ENCODE results near the gene HS3ST2. TPM values are rescaled to one million over a fixed set of nuclear protein-coding genes. Genes with fewer than 3 reads are reported as not detected.

HS3ST2 gene
- total RNA-seq, 1 experiment from 2014 or later, result 0.14 TPM

DNA sequence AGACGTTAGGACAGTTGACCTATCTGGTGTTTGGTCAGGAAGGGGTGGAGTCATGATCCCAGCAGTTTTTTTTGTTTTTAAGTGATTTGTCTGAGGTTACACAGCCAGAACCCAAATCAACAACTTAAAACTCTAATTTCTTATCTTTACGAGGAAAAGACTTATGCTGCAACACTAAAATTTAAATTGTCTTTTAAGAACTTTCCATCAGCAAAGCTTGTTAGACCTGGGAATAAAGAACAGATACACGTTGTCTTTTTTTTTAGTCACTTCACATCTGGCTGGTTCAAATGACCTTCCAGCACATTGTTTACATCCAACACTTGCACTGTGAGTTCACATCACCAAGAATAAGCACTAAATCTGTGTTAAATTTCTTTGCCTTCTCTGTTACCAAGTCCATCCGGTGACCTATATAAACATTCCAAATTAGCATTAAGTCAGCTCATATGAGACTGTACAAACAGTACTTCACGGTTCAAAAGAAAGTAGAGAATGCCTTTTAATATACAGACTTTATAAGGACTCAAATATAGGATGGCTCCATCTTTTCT, 115.0 kb downstream of the HS3ST2 start:
- no TSS peak for BruUV-seq (replicated peaks)
- ChIA-PET CTCF (no interaction called here), POLR2A (no interaction called here)
- Mint-ChIP-seq H3K9me3 (ENCODE audit: unreplicated experiment) (no peaks in the 10 kb centered on the region), H3K4me1 (ENCODE audit: insufficient read depth, unreplicated experiment) (no peaks in the 10 kb centered on the region), H3K36me3 (ENCODE audit: insufficient read depth, unreplicated experiment) (no peaks in the 10 kb centered on the region), H3K4me3 (ENCODE audit: unreplicated experiment) (no peak overlapping the region), H3K27me3 (ENCODE audit: insufficient read depth, unreplicated experiment) (peaks cover 89% of the 10 kb centered on the region), H3K27ac (ENCODE audit: low read depth, unreplicated experiment) (no peak overlapping the region)
- DNase-seq (ENCODE audit: unreplicated experiment), result no peak
- TF ChIP-seq CTCF (IDR thresholded peaks at IDR 0.05; ENCODE audit: unreplicated experiment), result no peak
- intact Hi-C loops (cut with micrococcal nuclease), result no loop called here

- intact Hi-C loops (cut with micrococcal nuclease), result no loop called here
- BruUV-seq (replicated peaks), result no TSS peak
- POLR2A ChIA-PET, result no interaction called here
- TF ChIP-seq CTCF (IDR thresholded peaks at IDR 0.05; ENCODE audit: unreplicated experiment), result no peak
- CTCF ChIA-PET, result no interaction called here
- Mint-ChIP-seq H3K4me1 (ENCODE audit: insufficient read depth, unreplicated experiment) (no peaks in the 10 kb centered on the region), H3K27ac (ENCODE audit: low read depth, unreplicated experiment) (no peak overlapping the region), H3K36me3 (ENCODE audit: insufficient read depth, unreplicated experiment) (no peaks in the 10 kb centered on the region), H3K27me3 (ENCODE audit: insufficient read depth, unreplicated experiment) (peaks cover 87% of the 10 kb centered on the region), H3K4me3 (ENCODE audit: unreplicated experiment) (no peak overlapping the region), H3K9me3 (ENCODE audit: unreplicated experiment) (no peaks in the 10 kb centered on the region)
- DNase-seq (ENCODE audit: unreplicated experiment), result no peak
Observed at GRCh38 chr16:22929461-22929860, 115.5 kb downstream of the HS3ST2 start.

GRCh38 chr16:22932032-22932771, 118.2 kb downstream of the HS3ST2 start:
- no TSS peak for BruUV-seq (replicated peaks)
- ChIA-PET POLR2A (no interaction called here), CTCF (interaction anchor here (0.6 kb wide), 2 partner anchors 32 to 927 kb away, joined by 3 read pairs; no protein-coding TSS in a partner anchor)
- no peak overlapping the region for H3K4me3 Mint-ChIP-seq (ENCODE audit: unreplicated experiment)
- peaks cover 71% of the 10 kb centered on the region for H3K27me3 Mint-ChIP-seq (ENCODE audit: insufficient read depth, unreplicated experiment)
- H3K9me3 Mint-ChIP-seq (ENCODE audit: unreplicated experiment), result no peaks in the 10 kb centered on the region
- TF ChIP-seq CTCF (IDR thresholded peaks at IDR 0.05; ENCODE audit: unreplicated experiment), result no peak
- H3K27ac Mint-ChIP-seq (ENCODE audit: low read depth, unreplicated experiment), result no peak overlapping the region
- H3K36me3 Mint-ChIP-seq (ENCODE audit: insufficient read depth, unreplicated experiment), result no peaks in the 10 kb centered on the region
- H3K4me1 Mint-ChIP-seq (ENCODE audit: insufficient read depth, unreplicated experiment), result no peaks in the 10 kb centered on the region
- DNase-seq (ENCODE audit: unreplicated experiment), result no peak
- intact Hi-C loops (cut with micrococcal nuclease), result no loop called here

DNA sequence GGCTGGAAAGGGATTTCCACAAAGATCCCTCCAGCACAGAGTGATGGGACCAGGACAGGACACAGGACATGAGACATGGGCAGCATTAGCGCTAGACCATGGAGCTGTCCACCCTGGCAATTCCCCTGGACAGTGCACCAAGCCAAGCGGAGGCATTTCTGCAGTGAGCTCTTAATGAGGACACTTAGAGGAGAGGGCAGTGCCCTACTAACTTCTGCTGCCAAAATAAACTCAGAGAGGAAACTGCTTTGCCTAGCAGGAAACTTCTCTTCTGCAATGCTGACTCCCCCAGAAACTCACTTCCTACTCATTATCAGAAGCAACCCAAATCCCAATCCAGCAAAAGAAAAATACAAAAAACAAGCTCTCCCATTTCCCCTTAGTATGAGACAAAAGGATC, 119.2 kb downstream of the HS3ST2 start:
- H3K36me3 Mint-ChIP-seq (ENCODE audit: insufficient read depth, unreplicated experiment), result no peaks in the 10 kb centered on the region
- DNase-seq (ENCODE audit: unreplicated experiment), result peak; percentile 8
- intact Hi-C loops (cut with micrococcal nuclease), result no loop called here
- ChIA-PET CTCF (interaction anchor here (0.5 to 1.1 kb wide), 2 partner anchors 12 to 15 kb away, joined by 3 to 4 read pairs; no protein-coding TSS in a partner anchor), POLR2A (interaction anchor here (0.5 kb wide), 1 partner anchor 310 kb away, joined by 3 read pairs; no protein-coding TSS in a partner anchor)
- BruUV-seq (replicated peaks), result no TSS peak
- H3K27ac Mint-ChIP-seq (ENCODE audit: low read depth, unreplicated experiment), result no peak overlapping the region
- H3K4me1 Mint-ChIP-seq (ENCODE audit: insufficient read depth, unreplicated experiment), result no peaks in the 10 kb centered on the region
- peaks cover 62% of the 10 kb centered on the region for H3K27me3 Mint-ChIP-seq (ENCODE audit: insufficient read depth, unreplicated experiment)
- H3K9me3 Mint-ChIP-seq (ENCODE audit: unreplicated experiment), result no peaks in the 10 kb centered on the region
- TF ChIP-seq CTCF (IDR thresholded peaks at IDR 0.05; ENCODE audit: unreplicated experiment), result no peak
- H3K4me3 Mint-ChIP-seq (ENCODE audit: unreplicated experiment), result no peak overlapping the region
